ENCODE measurements around the gene NEK7. TPM values are rescaled to one million over a fixed set of nuclear protein-coding genes. Genes with fewer than 3 reads are reported as not detected.

The NEK7 gene
- total and polyA plus RNA-seq, 9 of the 15 experiments (the other 6 are each of a cell fraction or from before 2014, with no cell fraction given): 8.5 to 37.3 (median 27.7) TPM

GRCh38 chr1:198156745-198157240 is at the start of gene NEK7 (continued):
- TF ChIP-seq TEAD4 (IDR thresholded peaks at IDR 0.05; ENCODE audit: low read length) (no peak; the same call in none of the 2 replicates), TEAD4 (CRISPR knock-in tag; IDR thresholded peaks at IDR 0.05; ENCODE audit: borderline replicate concordance) (no peak), ZNF124 (CRISPR knock-in tag; IDR thresholded peaks at IDR 0.05) (no peak), ZKSCAN3 (CRISPR knock-in tag; IDR thresholded peaks at IDR 0.05) (no peak), XRCC3 (IDR thresholded peaks at IDR 0.05) (no peak), CBX1 (IDR thresholded peaks at IDR 0.05; ENCODE audit: low read depth) (peak; percentile 89; the same call in 1 of the 2 replicates), BRD4 (IDR thresholded peaks at IDR 0.05) (0 out of 2 replicates have a peak, but pooled peaks have one; percentile 21), ZNF408 (CRISPR knock-in tag; IDR thresholded peaks at IDR 0.05; ENCODE audit: low read depth) (no peak), TEAD1 (CRISPR knock-in tag; IDR thresholded peaks at IDR 0.05) (no peak; a peak in 1 of 4 replicates), BRD9 (IDR thresholded peaks at IDR 0.05; ENCODE audit: low read depth, partially characterized antibody) (no peak), FOXP1 (CRISPR knock-in tag; IDR thresholded peaks at IDR 0.05) (no peak), CTBP1 (IDR thresholded peaks at IDR 0.05; ENCODE audit: borderline replicate concordance) (peak; percentile 93), PPARD (CRISPR knock-in tag; IDR thresholded peaks at IDR 0.05) (no peak), SMAD3 (CRISPR knock-in tag; conservative IDR thresholded peaks at IDR 0.05) (no peak), ARHGAP35 (IDR thresholded peaks at IDR 0.05; ENCODE audit: partially characterized antibody) (no peak), STAT5A (IDR thresholded peaks at IDR 0.05; ENCODE audit: borderline replicate concordance, low read length) (no peak), EWSR1 (IDR thresholded peaks at IDR 0.05; ENCODE audit: borderline replicate concordance, low read depth, partially characterized antibody) (no peak), KLF6 (CRISPR knock-in tag; IDR thresholded peaks at IDR 0.05; ENCODE audit: borderline replicate concordance) (no peak; the same call in 1 of the 2 replicates), TAF1 (IDR thresholded peaks at IDR 0.05; ENCODE audit: control insufficient read depth, extremely low read depth, insufficient read depth, low read length, severe bottlenecking) (peak; percentile 86)
- TF ChIP-seq, protein P1, sequence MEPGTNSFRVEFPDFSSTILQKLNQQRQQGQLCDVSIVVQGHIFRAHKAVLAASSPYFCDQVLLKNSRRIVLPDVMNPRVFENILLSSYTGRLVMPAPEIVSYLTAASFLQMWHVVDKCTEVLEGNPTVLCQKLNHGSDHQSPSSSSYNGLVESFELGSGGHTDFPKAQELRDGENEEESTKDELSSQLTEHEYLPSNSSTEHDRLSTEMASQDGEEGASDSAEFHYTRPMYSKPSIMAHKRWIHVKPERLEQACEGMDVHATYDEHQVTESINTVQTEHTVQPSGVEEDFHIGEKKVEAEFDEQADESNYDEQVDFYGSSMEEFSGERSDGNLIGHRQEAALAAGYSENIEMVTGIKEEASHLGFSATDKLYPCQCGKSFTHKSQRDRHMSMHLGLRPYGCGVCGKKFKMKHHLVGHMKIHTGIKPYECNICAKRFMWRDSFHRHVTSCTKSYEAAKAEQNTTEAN (CRISPR knock-in tag; IDR thresholded peaks at IDR 0.05): no peak
- TF ChIP-seq, protein P2, sequence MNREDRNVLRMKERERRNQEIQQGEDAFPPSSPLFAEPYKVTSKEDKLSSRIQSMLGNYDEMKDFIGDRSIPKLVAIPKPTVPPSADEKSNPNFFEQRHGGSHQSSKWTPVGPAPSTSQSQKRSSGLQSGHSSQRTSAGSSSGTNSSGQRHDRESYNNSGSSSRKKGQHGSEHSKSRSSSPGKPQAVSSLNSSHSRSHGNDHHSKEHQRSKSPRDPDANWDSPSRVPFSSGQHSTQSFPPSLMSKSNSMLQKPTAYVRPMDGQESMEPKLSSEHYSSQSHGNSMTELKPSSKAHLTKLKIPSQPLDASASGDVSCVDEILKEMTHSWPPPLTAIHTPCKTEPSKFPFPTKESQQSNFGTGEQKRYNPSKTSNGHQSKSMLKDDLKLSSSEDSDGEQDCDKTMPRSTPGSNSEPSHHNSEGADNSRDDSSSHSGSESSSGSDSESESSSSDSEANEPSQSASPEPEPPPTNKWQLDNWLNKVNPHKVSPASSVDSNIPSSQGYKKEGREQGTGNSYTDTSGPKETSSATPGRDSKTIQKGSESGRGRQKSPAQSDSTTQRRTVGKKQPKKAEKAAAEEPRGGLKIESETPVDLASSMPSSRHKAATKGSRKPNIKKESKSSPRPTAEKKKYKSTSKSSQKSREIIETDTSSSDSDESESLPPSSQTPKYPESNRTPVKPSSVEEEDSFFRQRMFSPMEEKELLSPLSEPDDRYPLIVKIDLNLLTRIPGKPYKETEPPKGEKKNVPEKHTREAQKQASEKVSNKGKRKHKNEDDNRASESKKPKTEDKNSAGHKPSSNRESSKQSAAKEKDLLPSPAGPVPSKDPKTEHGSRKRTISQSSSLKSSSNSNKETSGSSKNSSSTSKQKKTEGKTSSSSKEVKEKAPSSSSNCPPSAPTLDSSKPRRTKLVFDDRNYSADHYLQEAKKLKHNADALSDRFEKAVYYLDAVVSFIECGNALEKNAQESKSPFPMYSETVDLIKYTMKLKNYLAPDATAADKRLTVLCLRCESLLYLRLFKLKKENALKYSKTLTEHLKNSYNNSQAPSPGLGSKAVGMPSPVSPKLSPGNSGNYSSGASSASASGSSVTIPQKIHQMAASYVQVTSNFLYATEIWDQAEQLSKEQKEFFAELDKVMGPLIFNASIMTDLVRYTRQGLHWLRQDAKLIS (CRISPR knock-in tag; IDR thresholded peaks at IDR 0.05): no peak
- TF ChIP-seq, protein P3, sequence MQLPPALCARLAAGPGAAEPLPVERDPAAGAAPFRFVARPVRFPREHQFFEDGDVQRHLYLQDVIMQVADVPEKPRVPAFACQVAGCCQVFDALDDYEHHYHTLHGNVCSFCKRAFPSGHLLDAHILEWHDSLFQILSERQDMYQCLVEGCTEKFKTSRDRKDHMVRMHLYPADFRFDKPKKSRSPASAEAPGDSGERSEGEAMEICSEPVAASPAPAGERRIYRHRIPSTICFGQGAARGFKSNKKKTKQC (CRISPR knock-in tag; IDR thresholded peaks at IDR 0.05): no peak
- TF ChIP-seq, protein P4, sequence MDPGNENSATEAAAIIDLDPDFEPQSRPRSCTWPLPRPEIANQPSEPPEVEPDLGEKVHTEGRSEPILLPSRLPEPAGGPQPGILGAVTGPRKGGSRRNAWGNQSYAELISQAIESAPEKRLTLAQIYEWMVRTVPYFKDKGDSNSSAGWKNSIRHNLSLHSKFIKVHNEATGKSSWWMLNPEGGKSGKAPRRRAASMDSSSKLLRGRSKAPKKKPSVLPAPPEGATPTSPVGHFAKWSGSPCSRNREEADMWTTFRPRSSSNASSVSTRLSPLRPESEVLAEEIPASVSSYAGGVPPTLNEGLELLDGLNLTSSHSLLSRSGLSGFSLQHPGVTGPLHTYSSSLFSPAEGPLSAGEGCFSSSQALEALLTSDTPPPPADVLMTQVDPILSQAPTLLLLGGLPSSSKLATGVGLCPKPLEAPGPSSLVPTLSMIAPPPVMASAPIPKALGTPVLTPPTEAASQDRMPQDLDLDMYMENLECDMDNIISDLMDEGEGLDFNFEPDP (CRISPR knock-in tag; IDR thresholded peaks at IDR 0.05): 0 out of 2 replicates have a peak, but pooled peaks have one; percentile 40
